Amygdala (tissue), 56 donors: ENCODE results near the gene RERE.
A peak's percentile ranks its signal among the peaks of the same experiment; 100 is the strongest.
"Not testable (repeated sequence)": the region's sequence is repeated elsewhere in the genome, so short reads cannot be mapped to it uniquely, and the experiment has no call there.

Source experiments
- DNase-seq, 56 donors: peaks; one replicate each; lab custom pipeline; 2025; lab: John Stamatoyannopoulos, UW

The RERE gene

GRCh38 chr1:8845104-8846097 is 28.0 kb upstream of the RERE start:
- no peak for DNase-seq

- DNase-seq: no peak
These were observed 27.1 kb upstream of the RERE start for GRCh38 chr1:8844501-8845006.

- no peak for DNase-seq
These were observed 24.0 kb upstream of the RERE start for GRCh38 chr1:8841395-8841794.

- no peak for DNase-seq
These were observed 22.6 kb upstream of the RERE start for GRCh38 chr1:8839990-8840389.

GRCh38 chr1:8835941-8836643 is 18.7 kb upstream of the RERE start:
- peak in 5 of 56 donors; percentile 8 to 30 (median 23) for DNase-seq

GRCh38 chr1:8831340-8831739 is 13.9 kb upstream of the RERE start:
- no peak for DNase-seq

GRCh38 chr1:8830732-8831131 is 13.3 kb upstream of the RERE start:
- not testable (repeated sequence) for DNase-seq

- no peak for DNase-seq
These were observed 8.6 kb upstream of the RERE start for GRCh38 chr1:8825985-8826481.

GRCh38 chr1:8823295-8823664 is 5.8 kb upstream of the RERE start:
- no peak for DNase-seq

GRCh38 chr1:8822373-8823294 is 5.2 kb upstream of the RERE start:
- DNase-seq: no peak

GRCh38 chr1:8821084-8821483 is 3.6 kb upstream of the RERE start:
- no peak for DNase-seq

- DNase-seq: not testable (repeated sequence)
These were observed 1.3 kb upstream of the RERE start for GRCh38 chr1:8818789-8819188.

GRCh38 chr1:8818325-8818775 is 910 bp upstream of the RERE start:
- DNase-seq: peak in 9 of 56 donors; percentile 1 to 73 (median 20)

- peak in 17 of 56 donors; percentile 8 to 44 (median 31) for DNase-seq
These were observed 519 bp downstream of the RERE start for GRCh38 chr1:8816831-8817411.

GRCh38 chr1:8816264-8816663 is 1.2 kb downstream of the RERE start:
- DNase-seq: no peak

GRCh38 chr1:8815582-8816151 is 1.8 kb downstream of the RERE start:
- peak in 40 of 56 donors; percentile 14 to 78 (median 38) for DNase-seq

- peak in 12 of 56 donors; percentile 6 to 31 (median 14) for DNase-seq
These were observed 2.6 kb downstream of the RERE start for GRCh38 chr1:8814865-8815264.

- no peak for DNase-seq
These were observed 3.4 kb downstream of the RERE start for GRCh38 chr1:8813991-8814390.
